Lower leg skin (tissue), 3 donors: ENCODE measurements around the gene GPC3.

ENCODE experiments used
- POLR2A ChIP-seq, 2 donors: fragments of 450-650 bp; IDR thresholded peaks; one replicate each; pipeline ENCODE4 v1.6.1; 2016 to 2017; ENCODE audit warnings: antibody characterized with exemption in 2 of 2, mild to moderate bottlenecking in 1 of 2, moderate library complexity in 1 of 2
- TF ChIP-seq, protein P1 (sequence below), 3 donors: fragments of 450-650 bp; IDR thresholded peaks; one replicate each; pipeline ENCODE4 v1.5.1; 2016; ENCODE audit warnings: antibody characterized with exemption in 3 of 3, mild to moderate bottlenecking in 3 of 3, moderate library complexity in 2 of 3

DNA sequence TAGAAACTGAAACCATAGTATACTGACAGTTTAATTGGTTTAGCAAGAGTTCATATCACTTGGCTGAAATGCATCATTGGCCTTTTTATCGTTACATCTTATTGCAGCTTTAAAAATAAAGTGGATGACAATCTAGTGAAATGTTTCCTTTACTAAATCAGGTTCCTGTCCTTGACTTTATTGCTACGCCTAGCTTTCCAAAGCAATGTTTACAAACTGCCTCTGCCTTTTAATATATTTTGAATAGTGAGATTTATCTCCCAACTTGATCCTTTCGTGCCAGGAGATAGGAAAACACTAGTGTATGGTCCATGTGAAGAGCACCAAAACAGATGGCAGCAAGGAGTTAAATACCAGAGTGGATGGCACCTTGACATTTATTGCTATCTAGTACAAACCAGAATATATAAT lies 67.0 kb downstream of the GPC3 start:
- TF ChIP-seq POLR2A (IDR thresholded peaks at IDR 0.05): no peak
- TF ChIP-seq, protein P1, sequence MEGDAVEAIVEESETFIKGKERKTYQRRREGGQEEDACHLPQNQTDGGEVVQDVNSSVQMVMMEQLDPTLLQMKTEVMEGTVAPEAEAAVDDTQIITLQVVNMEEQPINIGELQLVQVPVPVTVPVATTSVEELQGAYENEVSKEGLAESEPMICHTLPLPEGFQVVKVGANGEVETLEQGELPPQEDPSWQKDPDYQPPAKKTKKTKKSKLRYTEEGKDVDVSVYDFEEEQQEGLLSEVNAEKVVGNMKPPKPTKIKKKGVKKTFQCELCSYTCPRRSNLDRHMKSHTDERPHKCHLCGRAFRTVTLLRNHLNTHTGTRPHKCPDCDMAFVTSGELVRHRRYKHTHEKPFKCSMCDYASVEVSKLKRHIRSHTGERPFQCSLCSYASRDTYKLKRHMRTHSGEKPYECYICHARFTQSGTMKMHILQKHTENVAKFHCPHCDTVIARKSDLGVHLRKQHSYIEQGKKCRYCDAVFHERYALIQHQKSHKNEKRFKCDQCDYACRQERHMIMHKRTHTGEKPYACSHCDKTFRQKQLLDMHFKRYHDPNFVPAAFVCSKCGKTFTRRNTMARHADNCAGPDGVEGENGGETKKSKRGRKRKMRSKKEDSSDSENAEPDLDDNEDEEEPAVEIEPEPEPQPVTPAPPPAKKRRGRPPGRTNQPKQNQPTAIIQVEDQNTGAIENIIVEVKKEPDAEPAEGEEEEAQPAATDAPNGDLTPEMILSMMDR (IDR thresholded peaks at IDR 0.05): no peak
